Spinal cord (tissue), 10 donors: ENCODE data around the gene EEPD1. TPM values are rescaled to one million over a fixed set of nuclear protein-coding genes. Genes with fewer than 3 reads are reported as not detected.
A peak's percentile ranks its signal among the peaks of the same experiment; 100 is the strongest.
"Not testable (repeated sequence)": the region's sequence is repeated elsewhere in the genome, so short reads cannot be mapped to it uniquely, and the experiment has no call there.

ENCODE experiments used
- DNase-seq, 6 donors: peaks; one replicate each; pipeline versions ENCODE4 v3.0.0 to v3.0.0-alpha.2; 2013 to 2015; ENCODE audit warnings: low spot score in 6 of 6, low read depth in 4 of 6
- H3K27ac ChIP-seq: one replicate; pipeline ENCODE4 v1.5.1; 2013; ENCODE audit warnings: low read depth, low read length, control low read depth
- H3K27me3 ChIP-seq: one replicate; pipeline ENCODE4 v1.6.1; 2013; ENCODE audit warnings: low read length; ENCODE audit not compliant: control insufficient read depth, insufficient read depth
- H3K36me3 ChIP-seq: one replicate; pipeline ENCODE4 v1.6.1; 2013; ENCODE audit warnings: low read length; ENCODE audit not compliant: control insufficient read depth, insufficient read depth
- H3K4me1 ChIP-seq: one replicate; pipeline ENCODE4 v1.6.1; 2013; ENCODE audit warnings: low read length; ENCODE audit not compliant: control insufficient read depth, insufficient read depth
- H3K4me3 ChIP-seq: one replicate; pipeline ENCODE4 v1.5.1; 2013; ENCODE audit warnings: low read depth, low read length, control low read depth
- H3K9me3 ChIP-seq: one replicate; pipeline ENCODE4 v1.6.1; 2013; ENCODE audit warnings: low read length; ENCODE audit not compliant: control insufficient read depth, insufficient read depth
- WGBS: methylation state at CpG from one replicate; pipeline ENCODE4 v1.1.5; 2013; ENCODE audit warnings: missing lambda C conversion rate; ENCODE audit not compliant: insufficient coverage; 5-methylcytosine and 5-hydroxymethylcytosine counted together
- polyA plus RNA-seq, 2 donors: library from polyadenylated mRNA; unstranded; fragments of 120-200 nt; gene quantifications; one replicate each; pipeline ENCODE4 v1.2.1, GENCODE V29; 2013; ENCODE audit not compliant: insufficient read length in 2 of 2
- total RNA-seq, 2 donors: library from RNA; depleted of rRNA in 1 of 2; stranded (reverse); fragments of 120-200 nt in 1 of 2; fragments of >200 nt in 1 of 2; gene quantifications; one replicate each; pipeline versions ENCODE4 v1.2.3 to v1.2.4, GENCODE V29; 2013 to 2014
- donor health status: healthy.

Gene EEPD1
- total and polyA plus RNA-seq, 4 donors = 25.8 to 55.8 (median 41.8) TPM

DNA sequence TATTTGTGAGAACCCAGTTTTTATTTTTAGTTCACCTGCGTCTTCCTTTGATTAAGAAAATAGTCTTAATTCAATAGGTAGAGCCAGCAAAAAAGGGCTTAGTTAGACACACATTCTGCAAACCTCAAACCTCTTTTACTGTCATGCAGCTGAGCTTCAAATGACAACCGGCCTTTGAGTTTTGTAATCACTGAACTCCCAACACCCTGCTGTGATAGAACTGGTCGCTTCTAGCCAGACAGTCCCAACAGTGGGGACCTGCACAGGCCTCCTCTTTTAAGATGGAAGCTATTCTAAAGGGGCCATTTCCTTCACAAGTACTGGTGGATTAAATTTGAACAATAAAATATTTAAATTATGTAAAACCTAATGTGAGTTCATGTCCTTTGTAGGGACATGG, 90.3 kb downstream of the EEPD1 start:
- not testable (repeated sequence) for H3K27ac ChIP-seq, H3K36me3 ChIP-seq, H3K4me3 ChIP-seq, H3K9me3 ChIP-seq, H3K4me1 ChIP-seq, H3K27me3 ChIP-seq, DNase-seq
- WGBS = no CpG with 5 or more reads among the region's 3 CpGs

- H3K4me1 ChIP-seq, H3K9me3 ChIP-seq, H3K27ac ChIP-seq, H3K4me3 ChIP-seq, H3K27me3 ChIP-seq, DNase-seq, H3K36me3 ChIP-seq: not testable (repeated sequence)
- no CpG with 5 or more reads among the region's 1 CpG for WGBS
Measured at GRCh38 chr7:36244001-36244400, 90.9 kb downstream of the EEPD1 start.

DNA sequence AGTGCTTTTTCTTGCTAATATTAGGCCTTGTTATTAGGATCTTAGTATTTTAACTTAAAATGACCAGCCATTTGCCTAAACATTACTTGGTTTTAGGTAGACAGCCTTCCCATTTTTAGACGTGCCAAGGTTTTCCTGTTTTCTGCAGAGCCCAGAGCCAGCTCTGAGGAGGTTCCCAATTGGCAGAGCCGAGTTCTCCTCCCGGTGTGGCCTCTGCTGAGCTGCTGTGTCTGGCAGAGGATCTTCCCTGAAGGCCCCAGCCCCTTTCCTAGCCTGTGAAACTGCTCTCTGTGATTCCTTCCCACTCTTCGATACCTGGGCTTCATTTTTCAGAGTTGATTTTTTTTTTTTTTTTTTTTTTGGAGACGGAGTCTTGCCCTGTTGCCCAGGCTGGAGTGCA, 91.4 kb downstream of the EEPD1 start:
- peak in 1 of 6 donors; percentile 33 for DNase-seq

DNA sequence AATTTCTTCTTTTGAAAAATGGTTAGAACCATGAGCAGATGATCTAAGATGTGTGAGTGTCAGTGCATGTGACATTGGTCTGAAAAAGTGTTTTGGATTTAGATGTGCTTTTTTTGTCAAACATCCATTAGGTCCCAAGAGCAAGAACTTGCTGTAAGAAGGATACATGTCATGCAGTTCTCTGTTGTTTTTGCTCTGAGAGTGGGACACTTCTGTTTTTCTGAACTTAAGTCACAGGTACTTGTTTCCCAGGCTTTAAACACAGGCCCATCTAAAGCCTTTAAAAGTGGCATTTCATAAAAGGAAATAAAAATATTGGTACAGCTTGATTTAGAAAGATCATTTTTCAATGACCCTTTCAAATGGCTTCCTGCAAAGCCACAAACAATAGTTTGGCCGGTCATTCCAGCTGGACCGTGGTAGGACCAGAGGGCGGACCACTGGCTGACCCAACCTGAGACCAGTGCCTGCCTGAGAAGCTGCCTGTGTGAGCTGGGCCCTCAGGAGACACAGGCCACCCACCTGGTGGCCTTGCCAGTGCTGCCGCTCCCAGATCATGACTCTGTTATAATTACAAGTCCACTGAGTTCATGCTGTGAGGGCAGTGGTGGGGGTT, 92.7 kb downstream of the EEPD1 start:
- 65% methylated on average over 3 of the region's 4 CpGs for WGBS

More for the DNA sequence above, 91.4 kb downstream of the EEPD1 start:
- Histone ChIP-seq H3K36me3 (no peaks in the 10 kb centered on the region), H3K4me3 (no peak overlapping the region), H3K27me3 (no peaks in the 10 kb centered on the region), H3K4me1 (peaks cover 4% of the 10 kb centered on the region), H3K9me3 (no peaks in the 10 kb centered on the region), H3K27ac (no peak overlapping the region)
- 57% methylated on average over 4 of the region's 5 CpGs for WGBS

DNA sequence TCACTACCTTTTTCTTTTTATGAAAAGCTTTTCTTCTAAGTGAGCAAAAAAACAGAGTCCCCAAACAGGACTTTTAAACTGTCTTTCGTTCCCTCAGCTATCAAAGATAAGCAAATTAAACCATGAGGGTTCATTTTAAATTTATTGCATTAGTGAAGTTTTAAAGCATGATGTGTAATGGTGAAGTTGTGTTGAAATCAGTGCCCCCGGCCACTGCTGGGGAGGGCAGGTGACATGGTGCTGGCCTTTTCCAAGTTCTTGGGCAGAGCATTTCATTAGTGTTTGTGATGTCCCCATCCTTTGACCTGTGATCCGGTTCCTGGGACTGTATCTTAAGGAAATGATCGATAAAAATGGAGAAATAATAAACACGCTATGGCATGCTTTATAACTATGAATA, 96.0 kb downstream of the EEPD1 start:
- Histone ChIP-seq H3K9me3 (peaks cover 3% of the 10 kb centered on the region), H3K27ac (no peak overlapping the region), H3K4me1 (peaks cover 4% of the 10 kb centered on the region), H3K36me3 (no peaks in the 10 kb centered on the region), H3K4me3 (no peak overlapping the region), H3K27me3 (no peaks in the 10 kb centered on the region)
- DNase-seq = no peak
- WGBS = 96% methylated on average over 3 of the region's 5 CpGs

More for the DNA sequence above, 92.7 kb downstream of the EEPD1 start:
- DNase-seq = peak in 1 of 6 donors; percentile 25
- peak overlapping the region; percentile 43 for H3K27ac ChIP-seq
- no peaks in the 10 kb centered on the region for H3K9me3 ChIP-seq
- no peaks in the 10 kb centered on the region for H3K27me3 ChIP-seq
- H3K4me3 ChIP-seq = no peak overlapping the region
- H3K36me3 ChIP-seq = no peaks in the 10 kb centered on the region
- H3K4me1 ChIP-seq = peaks cover 4% of the 10 kb centered on the region

DNA sequence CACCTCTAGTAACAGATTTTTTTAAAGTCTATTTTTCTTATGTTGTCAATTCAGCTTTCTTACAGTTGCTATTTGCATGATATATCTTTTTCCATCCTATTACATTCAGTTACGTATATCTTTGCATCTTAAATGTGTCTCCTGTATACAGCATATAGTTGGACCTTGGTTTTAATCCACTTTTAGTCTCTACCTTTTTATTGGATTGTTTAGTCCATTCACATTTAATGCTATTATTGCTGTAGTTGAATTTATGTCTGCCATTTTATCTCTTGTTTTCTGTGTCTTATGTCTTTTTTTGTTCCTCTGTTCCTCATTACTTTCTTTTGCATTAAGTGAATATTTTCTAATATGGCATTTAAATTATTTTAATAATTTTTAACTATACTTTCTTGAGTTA, 100.6 kb downstream of the EEPD1 start:
- DNase-seq = no peak
- Histone ChIP-seq H3K27me3 (no peaks in the 10 kb centered on the region), H3K36me3 (no peaks in the 10 kb centered on the region), H3K27ac (no peak overlapping the region), H3K4me1 (peaks cover 9% of the 10 kb centered on the region), H3K4me3 (no peak overlapping the region), H3K9me3 (peaks cover 4% of the 10 kb centered on the region)
- no CpG with 5 or more reads among the region's 1 CpG for WGBS

- H3K27me3 ChIP-seq, H3K4me3 ChIP-seq, H3K36me3 ChIP-seq, H3K9me3 ChIP-seq, H3K27ac ChIP-seq: not testable (repeated sequence)
- peak in 3 of 6 donors; percentile 56 to 87 (median 86) for DNase-seq
- H3K4me1 ChIP-seq = peaks cover 21% of the 10 kb centered on the region
- WGBS = 37% methylated on average over 11 of the region's 18 CpGs
Measured at GRCh38 chr7:36258510-36259259, 105.6 kb downstream of the EEPD1 start.

GRCh38 chr7:36260481-36260880, 107.4 kb downstream of the EEPD1 start:
- Histone ChIP-seq H3K9me3 (no peaks in the 10 kb centered on the region), H3K36me3 (no peaks in the 10 kb centered on the region), H3K27me3 (no peaks in the 10 kb centered on the region), H3K4me3 (no peak overlapping the region), H3K27ac (no peak overlapping the region), H3K4me1 (peaks cover 32% of the 10 kb centered on the region)
- no peak for DNase-seq
- WGBS = no CpG with 5 or more reads among the region's 2 CpGs

DNA sequence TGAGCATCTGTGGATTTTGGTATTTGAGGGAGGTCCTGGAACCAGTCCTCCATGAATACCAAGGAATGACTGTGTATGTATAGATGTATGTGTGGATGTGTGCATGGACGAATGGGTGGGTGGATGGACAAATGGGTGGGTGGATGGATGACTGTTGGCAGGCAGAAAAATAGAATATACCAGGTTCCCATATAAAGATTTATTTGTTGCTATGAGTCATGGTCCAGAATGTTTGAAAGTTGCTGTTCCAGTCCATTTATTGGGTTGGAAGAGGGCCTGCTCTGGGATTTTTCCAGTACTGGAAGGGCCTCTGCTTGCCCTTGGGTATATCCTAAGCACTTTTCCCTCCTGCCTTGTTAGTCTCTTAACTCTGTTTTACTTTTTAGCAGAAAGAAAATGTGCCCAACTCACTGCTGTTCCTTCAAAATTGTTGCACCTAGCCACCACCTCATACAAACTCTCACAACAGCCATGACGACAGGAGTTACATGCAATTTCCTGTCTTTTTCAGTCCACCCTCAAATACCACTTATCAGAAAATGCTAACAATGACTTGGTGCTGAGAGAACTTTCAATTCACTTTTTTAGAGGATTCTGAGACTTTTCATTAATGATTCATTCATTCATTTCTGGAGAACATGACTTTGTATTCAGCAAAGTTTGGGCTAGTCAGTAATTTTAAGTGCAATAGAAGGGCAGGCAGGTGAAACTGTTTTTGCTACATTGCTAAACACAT, 108.1 kb downstream of the EEPD1 start:
- no peak overlapping the region for H3K4me3 ChIP-seq
- H3K4me1 ChIP-seq = peaks cover 37% of the 10 kb centered on the region
- no peak for DNase-seq
- no peaks in the 10 kb centered on the region for H3K9me3 ChIP-seq
- H3K27ac ChIP-seq = no peak overlapping the region
- WGBS = 81% methylated on average over 2 of the region's 2 CpGs
- H3K36me3 ChIP-seq = no peaks in the 10 kb centered on the region
- no peaks in the 10 kb centered on the region for H3K27me3 ChIP-seq
